GM12872 (cell line): ENCODE results near the gene S100A7.

Experiments used
- TF ChIP-seq, protein P1 (sequence below): IDR thresholded peaks from 3 replicates; pipeline ENCODE4 v1.5.1; 2011; ENCODE audit warnings: low read depth, mild to moderate bottlenecking, low read length, moderate library complexity; ENCODE audit not compliant: insufficient read depth

S100A7 gene

DNA sequence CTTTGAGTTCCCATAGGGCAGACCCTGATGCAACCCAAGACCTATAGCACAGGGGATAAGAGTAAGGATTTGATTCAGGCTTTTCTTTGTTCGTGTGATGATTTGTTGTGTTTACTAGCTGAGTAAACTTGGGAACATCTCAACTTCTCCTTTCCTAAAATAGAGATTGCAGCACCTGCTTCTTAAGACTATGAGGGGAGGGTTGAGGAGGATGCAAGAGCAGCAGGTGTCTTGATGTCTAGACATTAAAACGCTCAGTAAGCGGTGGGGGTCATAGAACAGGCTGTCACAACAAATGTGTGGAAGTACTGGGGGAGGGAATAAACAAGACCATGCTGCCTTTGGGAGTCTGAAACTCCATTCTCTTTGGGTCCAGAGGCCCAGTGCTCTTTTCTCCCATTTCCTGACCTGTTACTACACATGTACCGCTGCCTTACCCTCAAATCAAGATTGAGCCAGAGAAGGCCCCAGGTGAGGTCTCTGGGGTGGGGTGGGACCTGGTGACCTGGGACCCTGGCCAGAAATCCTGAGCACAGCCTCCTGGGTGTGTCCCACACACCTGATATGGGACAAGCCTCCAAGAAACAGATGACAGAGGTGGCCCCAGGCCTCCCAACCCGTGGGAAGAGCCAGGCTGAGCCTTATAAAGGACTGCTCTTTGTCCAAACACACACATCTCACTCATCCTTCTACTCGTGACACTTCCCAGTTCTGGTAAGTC, 44.4 kb downstream of the S100A7 start, which contains the start of gene S100A7A:
S100A7A (plus strand) TSS at position 671 of the 721 bp plus-strand sequence. CDS start 1,563 bp downstream, outside the sequence.
- TF ChIP-seq, protein P1, sequence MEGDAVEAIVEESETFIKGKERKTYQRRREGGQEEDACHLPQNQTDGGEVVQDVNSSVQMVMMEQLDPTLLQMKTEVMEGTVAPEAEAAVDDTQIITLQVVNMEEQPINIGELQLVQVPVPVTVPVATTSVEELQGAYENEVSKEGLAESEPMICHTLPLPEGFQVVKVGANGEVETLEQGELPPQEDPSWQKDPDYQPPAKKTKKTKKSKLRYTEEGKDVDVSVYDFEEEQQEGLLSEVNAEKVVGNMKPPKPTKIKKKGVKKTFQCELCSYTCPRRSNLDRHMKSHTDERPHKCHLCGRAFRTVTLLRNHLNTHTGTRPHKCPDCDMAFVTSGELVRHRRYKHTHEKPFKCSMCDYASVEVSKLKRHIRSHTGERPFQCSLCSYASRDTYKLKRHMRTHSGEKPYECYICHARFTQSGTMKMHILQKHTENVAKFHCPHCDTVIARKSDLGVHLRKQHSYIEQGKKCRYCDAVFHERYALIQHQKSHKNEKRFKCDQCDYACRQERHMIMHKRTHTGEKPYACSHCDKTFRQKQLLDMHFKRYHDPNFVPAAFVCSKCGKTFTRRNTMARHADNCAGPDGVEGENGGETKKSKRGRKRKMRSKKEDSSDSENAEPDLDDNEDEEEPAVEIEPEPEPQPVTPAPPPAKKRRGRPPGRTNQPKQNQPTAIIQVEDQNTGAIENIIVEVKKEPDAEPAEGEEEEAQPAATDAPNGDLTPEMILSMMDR = no peak
